Smooth muscle cell (in vitro differentiated cells): Measurements from ENCODE around the gene CDC42EP2. TPM values are rescaled to one million over a fixed set of nuclear protein-coding genes. Genes with fewer than 3 reads are reported as not detected.

Experiments
- DNase-seq: peaks from one replicate; lab custom pipeline; 2025; ENCODE audit not compliant: unreplicated experiment; lab: John Stamatoyannopoulos, UW
- H2AFZ ChIP-seq: fragments of 200-600 bp; sonication (generic); 2 replicates; pipeline ENCODE4 v1.6.0; 2016; ENCODE audit warnings: antibody characterized with exemption, low read depth, mild to moderate bottlenecking
- H3F3A ChIP-seq: fragments of 200-600 bp; sonication (generic); 2 replicates; pipeline ENCODE4 v1.6.0; 2017; ENCODE audit warnings: antibody characterized with exemption, low read depth
- H3K27ac ChIP-seq: fragments of 200-600 bp; sonication (generic); 2 replicates; pipeline ENCODE4 v1.5.1; 2016; ENCODE audit warnings: low read depth, mild to moderate bottlenecking
- H3K27me3 ChIP-seq: fragments of 200-600 bp; sonication (generic); 2 replicates; pipeline ENCODE4 v1.6.1; 2016; ENCODE audit warnings: low read depth, mild to moderate bottlenecking
- H3K36me3 ChIP-seq: fragments of 200-600 bp; sonication (generic); 2 replicates; pipeline ENCODE4 v1.5.1; 2016; ENCODE audit warnings: low read depth
- H3K4me1 ChIP-seq: fragments of 200-600 bp; sonication (generic); 2 replicates; pipeline ENCODE4 v1.5.1; 2016; ENCODE audit warnings: low read depth
- H3K4me2 ChIP-seq: fragments of 200-600 bp; sonication (generic); 2 replicates; pipeline ENCODE4 v1.6.0; 2016; ENCODE audit warnings: mild to moderate bottlenecking
- H3K4me3 ChIP-seq: fragments of 200-600 bp; sonication (generic); 2 replicates; pipeline ENCODE4 v1.5.1; 2016; ENCODE audit warnings: mild to moderate bottlenecking
- H3K79me2 ChIP-seq: fragments of 200-600 bp; sonication (generic); 2 replicates; pipeline ENCODE4 v1.6.0; 2016; ENCODE audit warnings: low read depth, mild to moderate bottlenecking
- H3K9ac ChIP-seq: fragments of 200-600 bp; sonication (generic); 2 replicates; pipeline ENCODE4 v1.6.0; 2016; ENCODE audit warnings: low read depth
- H3K9me3 ChIP-seq: fragments of 200-600 bp; sonication (generic); replicated peaks from 2 replicates; pipeline ENCODE4 v1.5.1; 2016; ENCODE audit warnings: low read depth
- H4K20me1 ChIP-seq: fragments of 200-600 bp; sonication (generic); 2 replicates; pipeline ENCODE4 v1.6.0; 2016; ENCODE audit warnings: low read depth
- WGBS: methylation state at CpG from one replicate; pipeline ENCODE4 v1.1.7; 2016; ENCODE audit warnings: low lambda C conversion rate; 5-methylcytosine and 5-hydroxymethylcytosine counted together
- polyA plus RNA-seq: library from polyadenylated mRNA; unstranded; fragments of >200 nt; fragmentation: Nextera tagmentation; extraction: Ambion mirVana; gene quantifications from 2 replicates; pipeline ENCODE4 v1.2.1, GENCODE V29; 2016
- total RNA-seq: library from RNA; depleted of rRNA; stranded (reverse); fragments of >200 nt; gene quantifications from 2 replicates; pipeline ENCODE4 v1.2.3, GENCODE V29; 2014
- TF ChIP-seq, protein P1 (sequence below): fragments of 200-600 bp; sonication (generic); IDR thresholded peaks from 2 replicates; pipeline ENCODE4 v1.5.1; 2017; ENCODE audit warnings: borderline replicate concordance, mild to moderate bottlenecking, antibody characterized with exemption; ENCODE audit not compliant: insufficient read depth, poor library complexity, severe bottlenecking

CDC42EP2 gene
- total and polyA plus RNA-seq, 2 experiments from 2014 or later, result 4.0 to 7.8 TPM

DNA sequence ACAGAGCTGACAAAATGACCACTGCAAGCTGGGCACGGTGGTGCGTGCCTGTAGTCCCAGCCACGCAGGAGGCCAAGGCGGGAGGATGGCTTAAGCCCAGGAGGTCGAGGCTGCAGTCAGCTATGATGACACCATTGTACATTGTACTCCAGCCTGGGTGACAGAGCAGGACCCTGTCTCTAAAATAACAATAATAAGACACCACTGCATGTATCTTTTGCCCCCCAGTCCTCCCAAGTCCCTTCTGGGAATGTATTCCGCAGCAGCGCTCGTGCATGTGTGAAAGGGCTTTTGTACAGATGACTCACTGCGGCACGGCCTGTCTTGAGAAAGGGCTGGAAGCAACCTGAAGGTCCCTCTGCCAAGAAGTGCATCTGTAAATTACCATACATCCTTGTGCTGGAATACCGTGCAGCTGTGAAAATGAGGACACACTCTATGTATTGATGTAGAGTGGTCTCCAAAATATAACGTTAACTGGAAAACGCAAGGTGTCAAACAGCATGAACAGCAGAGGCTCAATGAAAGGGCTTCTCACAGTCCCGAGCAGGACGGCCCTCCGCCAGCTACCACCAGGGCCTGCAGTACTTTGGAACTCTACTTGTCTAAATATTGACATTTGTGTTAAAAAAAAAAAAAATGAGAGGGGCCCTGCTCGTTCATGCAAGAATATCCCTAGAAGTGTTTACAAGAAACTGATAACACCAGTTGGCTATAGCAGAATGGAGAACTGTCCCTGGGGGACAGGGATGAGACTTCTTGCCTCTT is 9.0 kb upstream of the CDC42EP2 start:
- Histone ChIP-seq H3K79me2 (no peaks in the 10 kb centered on the region), H3F3A (no peaks in the 10 kb centered on the region), H2AFZ (no peak overlapping the region), H3K27me3 (no peaks in the 10 kb centered on the region), H3K27ac (peak overlapping the region; percentile 31), H3K4me3 (no peak overlapping the region), H3K9me3 (no peaks in the 10 kb centered on the region), H3K36me3 (no peaks in the 10 kb centered on the region), H4K20me1 (no peaks in the 10 kb centered on the region), H3K4me2 (no peak overlapping the region), H3K9ac (no peak overlapping the region), H3K4me1 (peaks cover 15% of the 10 kb centered on the region)
- 60% methylated on average over 17 of the region's 17 CpGs for WGBS
- TF ChIP-seq, protein P1, sequence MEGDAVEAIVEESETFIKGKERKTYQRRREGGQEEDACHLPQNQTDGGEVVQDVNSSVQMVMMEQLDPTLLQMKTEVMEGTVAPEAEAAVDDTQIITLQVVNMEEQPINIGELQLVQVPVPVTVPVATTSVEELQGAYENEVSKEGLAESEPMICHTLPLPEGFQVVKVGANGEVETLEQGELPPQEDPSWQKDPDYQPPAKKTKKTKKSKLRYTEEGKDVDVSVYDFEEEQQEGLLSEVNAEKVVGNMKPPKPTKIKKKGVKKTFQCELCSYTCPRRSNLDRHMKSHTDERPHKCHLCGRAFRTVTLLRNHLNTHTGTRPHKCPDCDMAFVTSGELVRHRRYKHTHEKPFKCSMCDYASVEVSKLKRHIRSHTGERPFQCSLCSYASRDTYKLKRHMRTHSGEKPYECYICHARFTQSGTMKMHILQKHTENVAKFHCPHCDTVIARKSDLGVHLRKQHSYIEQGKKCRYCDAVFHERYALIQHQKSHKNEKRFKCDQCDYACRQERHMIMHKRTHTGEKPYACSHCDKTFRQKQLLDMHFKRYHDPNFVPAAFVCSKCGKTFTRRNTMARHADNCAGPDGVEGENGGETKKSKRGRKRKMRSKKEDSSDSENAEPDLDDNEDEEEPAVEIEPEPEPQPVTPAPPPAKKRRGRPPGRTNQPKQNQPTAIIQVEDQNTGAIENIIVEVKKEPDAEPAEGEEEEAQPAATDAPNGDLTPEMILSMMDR, result no peak
- no peak for DNase-seq

- WGBS, result 94% methylated on average over 6 of the region's 6 CpGs
- H3K4me2 ChIP-seq, result no peak overlapping the region
- TF ChIP-seq, protein P1, result no peak
- H2AFZ ChIP-seq, result no peak overlapping the region
- H3K27ac ChIP-seq, result no peak overlapping the region
- no peak overlapping the region for H3K9ac ChIP-seq
- no peaks in the 10 kb centered on the region for H4K20me1 ChIP-seq
- no peaks in the 10 kb centered on the region for H3K79me2 ChIP-seq
- H3K4me1 ChIP-seq, result peaks cover 13% of the 10 kb centered on the region
- H3F3A ChIP-seq, result no peaks in the 10 kb centered on the region
- H3K36me3 ChIP-seq, result no peaks in the 10 kb centered on the region
- H3K9me3 ChIP-seq, result no peaks in the 10 kb centered on the region
- no peak overlapping the region for H3K4me3 ChIP-seq
- DNase-seq, result no peak
- H3K27me3 ChIP-seq, result no peaks in the 10 kb centered on the region
Observed at GRCh38 chr11:65307298-65308229, 7.1 kb upstream of the CDC42EP2 start.

- Histone ChIP-seq H3K9ac (no peak overlapping the region), H3K27me3 (no peaks in the 10 kb centered on the region), H2AFZ (no peak overlapping the region), H4K20me1 (no peaks in the 10 kb centered on the region), H3K4me1 (peaks cover 13% of the 10 kb centered on the region), H3K4me2 (no peak overlapping the region), H3K27ac (no peak overlapping the region), H3K9me3 (no peaks in the 10 kb centered on the region), H3K4me3 (no peak overlapping the region), H3F3A (no peaks in the 10 kb centered on the region), H3K36me3 (no peaks in the 10 kb centered on the region), H3K79me2 (no peaks in the 10 kb centered on the region)
- no peak for DNase-seq
- 68% methylated on average over 7 of the region's 7 CpGs for WGBS
- TF ChIP-seq, protein P1, result no peak
Observed at GRCh38 chr11:65308281-65308891, 6.3 kb upstream of the CDC42EP2 start.
